ENCODE data around the gene OLFM3.

DNA sequence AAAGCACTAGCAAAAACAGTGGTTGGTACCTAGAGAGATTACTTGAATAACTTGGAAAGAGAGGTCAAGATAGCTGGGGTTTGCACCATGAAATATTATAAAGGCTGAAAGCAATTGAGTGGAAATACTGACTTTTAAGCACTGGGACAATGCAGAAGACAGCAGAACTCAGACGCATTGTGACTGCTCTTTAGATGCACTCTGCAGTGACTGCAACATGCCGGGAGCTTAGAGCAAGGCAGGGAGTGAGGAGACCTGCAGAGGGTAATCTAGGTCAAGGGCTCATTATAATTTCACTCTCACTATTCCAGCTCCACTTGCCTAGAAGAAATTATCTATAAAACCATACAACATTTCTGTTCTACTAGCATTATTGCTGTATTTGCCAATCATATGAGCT lies 36.6 kb downstream of the OLFM3 start:
- TF ChIP-seq, protein P1, sequence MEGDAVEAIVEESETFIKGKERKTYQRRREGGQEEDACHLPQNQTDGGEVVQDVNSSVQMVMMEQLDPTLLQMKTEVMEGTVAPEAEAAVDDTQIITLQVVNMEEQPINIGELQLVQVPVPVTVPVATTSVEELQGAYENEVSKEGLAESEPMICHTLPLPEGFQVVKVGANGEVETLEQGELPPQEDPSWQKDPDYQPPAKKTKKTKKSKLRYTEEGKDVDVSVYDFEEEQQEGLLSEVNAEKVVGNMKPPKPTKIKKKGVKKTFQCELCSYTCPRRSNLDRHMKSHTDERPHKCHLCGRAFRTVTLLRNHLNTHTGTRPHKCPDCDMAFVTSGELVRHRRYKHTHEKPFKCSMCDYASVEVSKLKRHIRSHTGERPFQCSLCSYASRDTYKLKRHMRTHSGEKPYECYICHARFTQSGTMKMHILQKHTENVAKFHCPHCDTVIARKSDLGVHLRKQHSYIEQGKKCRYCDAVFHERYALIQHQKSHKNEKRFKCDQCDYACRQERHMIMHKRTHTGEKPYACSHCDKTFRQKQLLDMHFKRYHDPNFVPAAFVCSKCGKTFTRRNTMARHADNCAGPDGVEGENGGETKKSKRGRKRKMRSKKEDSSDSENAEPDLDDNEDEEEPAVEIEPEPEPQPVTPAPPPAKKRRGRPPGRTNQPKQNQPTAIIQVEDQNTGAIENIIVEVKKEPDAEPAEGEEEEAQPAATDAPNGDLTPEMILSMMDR (conservative IDR thresholded peaks at IDR 0.05), result no peak
- no peak for TF ChIP-seq ZFX (IDR thresholded peaks at IDR 0.05)

All from C4-2B (cell line).